ENCODE results near the gene WDR37.

The WDR37 gene

DNA sequence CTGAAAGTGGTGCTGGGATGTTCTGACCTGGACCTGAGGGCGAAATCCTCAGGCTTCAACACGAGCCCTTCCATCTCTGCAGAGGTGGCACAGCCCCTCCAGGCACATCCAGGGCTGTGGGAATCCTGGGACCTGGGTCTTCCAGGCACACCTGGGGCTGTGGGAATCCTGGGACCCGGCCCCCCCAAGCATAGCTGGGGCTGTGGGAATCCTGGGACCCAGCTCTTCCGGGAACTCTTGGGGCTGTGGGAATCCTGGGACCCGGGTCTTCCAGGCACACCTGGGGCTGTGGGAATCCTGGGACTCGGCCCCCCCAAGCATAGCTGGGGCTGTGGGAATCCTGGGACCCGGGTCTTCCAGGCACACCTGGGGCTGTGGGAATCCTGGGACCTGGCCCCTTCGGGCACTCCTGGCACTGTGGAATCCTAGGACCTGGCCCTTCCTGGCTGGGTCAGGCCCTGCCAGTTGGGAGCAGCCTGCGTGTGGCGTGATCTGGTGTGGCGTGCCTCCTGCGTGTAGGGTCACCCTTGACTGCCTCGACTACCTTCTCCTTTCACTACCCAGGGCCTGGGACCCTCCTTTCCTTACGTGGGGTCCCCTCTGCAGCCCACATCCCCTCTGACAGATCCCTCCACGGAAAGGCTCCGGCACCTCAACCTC lies 124.0 kb downstream of the WDR37 start:
- Histone ChIP-seq H4K20me1 (ENCODE audit: control insufficient read depth, insufficient read depth, low read depth, low read length) (no peaks in the 10 kb centered on the region), H3K4me3 (ENCODE audit: low read length) (no peak overlapping the region), H3F3A (ENCODE audit: control insufficient read depth, insufficient read depth) (no peaks in the 10 kb centered on the region), H3K27ac (ENCODE audit: low read depth, low read length) (no peak overlapping the region), H3K9me2 (replicated peaks; ENCODE audit: control insufficient read depth, low read length) (no peaks in the 10 kb centered on the region), H3K36me3 (ENCODE audit: control insufficient read depth, low read length) (no peaks in the 10 kb centered on the region), H3K4me1 (ENCODE audit: control insufficient read depth, low read length) (no peaks in the 10 kb centered on the region), H3K4me2 (ENCODE audit: low read length) (no peak overlapping the region), H3K27me3 (ENCODE audit: control insufficient read depth, low read length) (no peaks in the 10 kb centered on the region), H3K79me2 (ENCODE audit: control insufficient read depth, low read length) (no peaks in the 10 kb centered on the region), H3K9me3 (ENCODE audit: control insufficient read depth, insufficient read depth, low read length) (no peaks in the 10 kb centered on the region)
- TF ChIP-seq EZH2phosphoT487 (IDR thresholded peaks at IDR 0.05; ENCODE audit: borderline replicate concordance, low read length) = no peak
- TF ChIP-seq, protein P1, sequence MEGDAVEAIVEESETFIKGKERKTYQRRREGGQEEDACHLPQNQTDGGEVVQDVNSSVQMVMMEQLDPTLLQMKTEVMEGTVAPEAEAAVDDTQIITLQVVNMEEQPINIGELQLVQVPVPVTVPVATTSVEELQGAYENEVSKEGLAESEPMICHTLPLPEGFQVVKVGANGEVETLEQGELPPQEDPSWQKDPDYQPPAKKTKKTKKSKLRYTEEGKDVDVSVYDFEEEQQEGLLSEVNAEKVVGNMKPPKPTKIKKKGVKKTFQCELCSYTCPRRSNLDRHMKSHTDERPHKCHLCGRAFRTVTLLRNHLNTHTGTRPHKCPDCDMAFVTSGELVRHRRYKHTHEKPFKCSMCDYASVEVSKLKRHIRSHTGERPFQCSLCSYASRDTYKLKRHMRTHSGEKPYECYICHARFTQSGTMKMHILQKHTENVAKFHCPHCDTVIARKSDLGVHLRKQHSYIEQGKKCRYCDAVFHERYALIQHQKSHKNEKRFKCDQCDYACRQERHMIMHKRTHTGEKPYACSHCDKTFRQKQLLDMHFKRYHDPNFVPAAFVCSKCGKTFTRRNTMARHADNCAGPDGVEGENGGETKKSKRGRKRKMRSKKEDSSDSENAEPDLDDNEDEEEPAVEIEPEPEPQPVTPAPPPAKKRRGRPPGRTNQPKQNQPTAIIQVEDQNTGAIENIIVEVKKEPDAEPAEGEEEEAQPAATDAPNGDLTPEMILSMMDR (IDR thresholded peaks at IDR 0.05; ENCODE audit: low read depth, low read length, poor library complexity, severe bottlenecking) = no peak

DNA sequence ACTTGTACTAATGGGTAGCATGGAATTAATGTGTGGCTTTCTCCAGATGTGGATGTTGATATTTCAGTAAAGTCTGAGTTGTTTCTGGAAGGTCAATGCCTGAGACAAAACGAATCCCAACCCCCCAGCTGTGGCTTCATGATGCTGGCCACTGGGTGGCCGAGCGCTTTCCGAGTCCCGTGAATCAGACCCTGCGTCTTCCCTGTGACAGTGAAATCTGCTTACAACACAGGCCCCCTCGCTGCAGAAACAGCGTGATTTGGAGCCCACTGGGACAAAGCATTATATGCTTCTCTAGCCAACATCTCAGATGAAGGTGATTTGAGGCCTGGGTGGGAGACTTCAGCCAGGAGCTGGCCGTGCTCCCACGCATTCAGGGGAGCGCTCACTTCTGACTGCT lies 124.7 kb downstream of the WDR37 start:
- H3K4me3 ChIP-seq (ENCODE audit: low read length) = no peak overlapping the region
- no peaks in the 10 kb centered on the region for H3K9me2 ChIP-seq (replicated peaks; ENCODE audit: control insufficient read depth, low read length)
- no peaks in the 10 kb centered on the region for H3F3A ChIP-seq (ENCODE audit: control insufficient read depth, insufficient read depth)
- H3K27me3 ChIP-seq (ENCODE audit: control insufficient read depth, low read length) = no peaks in the 10 kb centered on the region
- no peaks in the 10 kb centered on the region for H4K20me1 ChIP-seq (ENCODE audit: control insufficient read depth, insufficient read depth, low read depth, low read length)
- no peaks in the 10 kb centered on the region for H3K36me3 ChIP-seq (ENCODE audit: control insufficient read depth, low read length)
- TF ChIP-seq, protein P1 (IDR thresholded peaks at IDR 0.05; ENCODE audit: low read depth, low read length, poor library complexity, severe bottlenecking) = no peak
- TF ChIP-seq EZH2phosphoT487 (IDR thresholded peaks at IDR 0.05; ENCODE audit: borderline replicate concordance, low read length) = no peak
- H3K9me3 ChIP-seq (ENCODE audit: control insufficient read depth, insufficient read depth, low read length) = no peaks in the 10 kb centered on the region
- H3K4me1 ChIP-seq (ENCODE audit: control insufficient read depth, low read length) = no peaks in the 10 kb centered on the region
- H3K79me2 ChIP-seq (ENCODE audit: control insufficient read depth, low read length) = no peaks in the 10 kb centered on the region
- H3K27ac ChIP-seq (ENCODE audit: low read depth, low read length) = no peak overlapping the region
- no peak overlapping the region for H3K4me2 ChIP-seq (ENCODE audit: low read length)

Measured in DOHH2 (cell line).